Sigmoid colon (tissue), 7 donors: ENCODE measurements around the gene SNAPC5. TPM values are rescaled to one million over a fixed set of nuclear protein-coding genes. Genes with fewer than 3 reads are reported as not detected.

ENCODE experiments used
- DNase-seq: peaks from one replicate; pipeline ENCODE4 v3.0.0-alpha.2; 2019
- H3K27ac ChIP-seq, 4 donors: fragments of 200-600 bp; sonication (generic); one replicate each; pipeline ENCODE4 v1.5.1; 2016 to 2019; ENCODE audit warnings: mild to moderate bottlenecking in 1 of 4
- H3K27me3 ChIP-seq, 3 donors: fragments of 200-600 bp; sonication (generic); one replicate each; pipeline ENCODE4 v1.5.1; 2019; ENCODE audit warnings: mild to moderate bottlenecking in 1 of 3
- H3K36me3 ChIP-seq, 4 donors: fragments of 200-600 bp; sonication (generic); one replicate each; pipeline ENCODE4 v1.5.1; 2016 to 2019
- H3K4me1 ChIP-seq, 4 donors: fragments of 200-600 bp; sonication (generic); one replicate each; pipeline ENCODE4 v1.5.1; 2017 to 2019
- H3K4me3 ChIP-seq, 4 donors: fragments of 200-600 bp; sonication (generic); one replicate each; pipeline ENCODE4 v1.5.1; 2017 to 2019; ENCODE audit warnings: mild to moderate bottlenecking in 2 of 4, moderate library complexity in 1 of 4
- H3K9me3 ChIP-seq, 4 donors: fragments of 200-600 bp in 3 of 4; sonication (generic) in 3 of 4; one replicate each; pipeline versions ENCODE4 v1.5.1 to v1.6.1; 2013 to 2019
- CTCF ChIP-seq, 4 experiments: fragments of 450-650 bp in 3 of 4; fragments of 200-600 bp in 1 of 4; IDR thresholded peaks; one replicate each; pipeline ENCODE4 v1.5.1; 2016 to 2019; ENCODE audit warnings: antibody characterized with exemption in 4 of 4, mild to moderate bottlenecking in 3 of 4, moderate library complexity in 2 of 4
- EP300 ChIP-seq, 4 donors: sonication (generic); formaldehyde crosslinking; IDR thresholded peaks; one replicate each; pipeline ENCODE4 v1.6.1; 2017; ENCODE audit warnings: antibody characterized with exemption in 4 of 4
- POLR2A ChIP-seq, 2 donors: fragments of 450-650 bp; IDR thresholded peaks; one replicate each; pipeline ENCODE4 v1.6.1; 2016; ENCODE audit warnings: antibody characterized with exemption in 2 of 2, mild to moderate bottlenecking in 2 of 2, moderate library complexity in 2 of 2
- POLR2AphosphoS5 ChIP-seq, 4 donors: sonication (generic); formaldehyde crosslinking; IDR thresholded peaks; one replicate each; pipeline ENCODE4 v1.6.1; 2017; ENCODE audit warnings: antibody characterized with exemption in 4 of 4
- WGBS, 2 donors: extraction: QIAGEN DNeasy Blood & Tissue Kit; methylation state at CpG; one replicate each; pipeline ENCODE4 v1.1.7; 2013; 5-methylcytosine and 5-hydroxymethylcytosine counted together
- intact Hi-C: fragments of 100-400 bp; cut with DNase I; formaldehyde crosslinking; loops from one replicate; pipeline ENCODE4 v1.15.1; 2023
- polyA plus RNA-seq, 3 donors: library from polyadenylated mRNA; stranded (reverse); fragments of 200-250 nt; gene quantifications; one replicate each; pipeline ENCODE4 v1.2.3, GENCODE V29; 2013
- total RNA-seq, 4 donors: library from RNA; depleted of rRNA; stranded (reverse); fragments of >200 nt; gene quantifications; one replicate each; pipeline ENCODE4 v1.1.0, GENCODE V29; 2016
- donor health status: healthy with polysubstance abuse.
- donor health status: Bipolar disorder and iron deficiency.
- donor health status: healthy.

Gene SNAPC5
- total and polyA plus RNA-seq, 7 donors: 16.6 to 65.5 (median 38.6) TPM

GRCh38 chr15:66505818-66506217 lies 8.3 kb upstream of the SNAPC5 start:
- no peak for TF ChIP-seq EP300 (IDR thresholded peaks at IDR 0.05)
- no peak for TF ChIP-seq POLR2A (IDR thresholded peaks at IDR 0.05)
- no peak for TF ChIP-seq POLR2AphosphoS5 (IDR thresholded peaks at IDR 0.05)
- TF ChIP-seq CTCF (IDR thresholded peaks at IDR 0.05): no peak
- H3K27me3 ChIP-seq: no peaks in the 10 kb centered on the region
- peaks cover 0 to 30% (median 22%) of the 10 kb centered on the region in 4 donors for H3K4me1 ChIP-seq
- peak overlapping the region in 3 of 4 donors; percentile 65 to 87 (median 72) for H3K4me3 ChIP-seq
- 41 to 57% methylated on average over 4 of the region's 4 CpGs for WGBS, 2 donors
- H3K36me3 ChIP-seq: peaks cover 5 to 27% (median 17%) of the 10 kb centered on the region in 4 donors
- DNase-seq: no peak
- intact Hi-C loops: loop anchor here (2.0 kb wide), 2 partner anchors 119 to 149 kb away; partner anchors contain the start of genes MAP2K1 and TIPIN
- H3K9me3 ChIP-seq: no peaks in the 10 kb centered on the region
- peak overlapping the region; percentile 88 to 90 (median 89) for H3K27ac ChIP-seq

GRCh38 chr15:66505430-66505811 lies 7.9 kb upstream of the SNAPC5 start:
- H3K4me3 ChIP-seq: peak overlapping the region; percentile 65 to 87 (median 78)
- WGBS, 2 donors: 0 to 1% methylated on average over 13 of the region's 13 CpGs
- intact Hi-C loops: loop anchor here (2.0 kb wide), 2 partner anchors 119 to 149 kb away; partner anchors contain the start of genes MAP2K1 and TIPIN
- TF ChIP-seq POLR2AphosphoS5 (IDR thresholded peaks at IDR 0.05) (no peak), EP300 (IDR thresholded peaks at IDR 0.05) (no peak), POLR2A (IDR thresholded peaks at IDR 0.05) (no peak), CTCF (IDR thresholded peaks at IDR 0.05) (no peak)
- no peaks in the 10 kb centered on the region for H3K9me3 ChIP-seq
- no peak for DNase-seq
- peaks cover 0 to 30% (median 22%) of the 10 kb centered on the region in 4 donors for H3K4me1 ChIP-seq
- peaks cover 7 to 30% (median 21%) of the 10 kb centered on the region in 4 donors for H3K36me3 ChIP-seq
- H3K27ac ChIP-seq: peak overlapping the region; percentile 88 to 90 (median 89)
- H3K27me3 ChIP-seq: no peaks in the 10 kb centered on the region

- intact Hi-C loops: loop anchor here (2.0 to 5.0 kb wide), 3 partner anchors 118 to 348 kb away; partner anchors contain the start of genes MAP2K1 and TIPIN
- peak; percentile 90 for DNase-seq
These were observed 7.2 kb upstream of the SNAPC5 start, which contains the start of the genes RPL4 and ZWILCH for GRCh38 chr15:66504563-66505429. TSS of gene RPL4 (minus strand) at chr15:66504855. CDS start at chr15:66504790, 65 bp downstream. TSS of gene ZWILCH (plus strand) at chr15:66505326. CDS start at chr15:66505339, 13 bp downstream.

More at GRCh38 chr15:66504563-66505429, 7.2 kb upstream of the SNAPC5 start, which contains the start of the genes RPL4 and ZWILCH:
- H3K27me3 ChIP-seq: no peaks in the 10 kb centered on the region
- H3K36me3 ChIP-seq: peaks cover 12 to 37% (median 27%) of the 10 kb centered on the region in 4 donors
- H3K4me1 ChIP-seq: peaks cover 0 to 30% (median 22%) of the 10 kb centered on the region in 4 donors
- H3K4me3 ChIP-seq: peak within 1 kb of the TSS; percentile 65 to 87 (median 78)
- TF ChIP-seq POLR2A (IDR thresholded peaks at IDR 0.05) (peak; percentile 98 to 99), CTCF (IDR thresholded peaks at IDR 0.05) (no peak), EP300 (IDR thresholded peaks at IDR 0.05) (no peak), POLR2AphosphoS5 (IDR thresholded peaks at IDR 0.05) (peak; percentile 96 to 99 (median 98))
- peak within 1 kb of the TSS; percentile 88 to 90 (median 89) for H3K27ac ChIP-seq
- H3K9me3 ChIP-seq: no peaks in the 10 kb centered on the region
- WGBS, 2 donors: 0% methylated on average over 46 of the region's 46 CpGs
